OCI-LY3 (cell line): ENCODE results near the gene ABL1.

Source experiments
- H2AFZ ChIP-seq: fragments of 200-600, 300-600 bp; shearing (Covaris generic); 2 replicates; pipeline ENCODE4 v1.6.0; 2014; ENCODE audit warnings: antibody characterized with exemption, low read depth, low read length
- H3K27ac ChIP-seq: fragments of 200-600, 300-600 bp; sonication (generic); 2 replicates; pipeline ENCODE4 v1.5.1; 2014; ENCODE audit warnings: mild to moderate bottlenecking, low read length, moderate library complexity, mixed read lengths
- H3K27me3 ChIP-seq: fragments of 200-600, 300-600 bp; sonication (generic); 2 replicates; pipeline ENCODE4 v1.6.1; 2014; ENCODE audit warnings: low read depth, low read length, mixed read lengths
- H3K36me3 ChIP-seq: fragments of 200-600, 300-600 bp; sonication (generic); replicated peaks from 2 replicates; pipeline ENCODE3; 2014; ENCODE audit warnings: low read depth, low read length, mixed read lengths
- H3K4me1 ChIP-seq: fragments of 300-600, 200-600 bp; sonication (generic); 2 replicates; pipeline ENCODE4 v1.6.1; 2014; ENCODE audit warnings: low read length, mixed read lengths
- H3K4me2 ChIP-seq: fragments of 200-600, 300-600 bp; sonication (generic); 2 replicates; pipeline ENCODE4 v1.6.1; 2014; ENCODE audit warnings: low read length, mixed read lengths
- H3K4me3 ChIP-seq: fragments of 300-600, 200-600 bp; sonication (generic); 2 replicates; pipeline ENCODE4 v1.5.1; 2014; ENCODE audit warnings: antibody characterized with exemption, mild to moderate bottlenecking, low read length, moderate library complexity
- H3K79me2 ChIP-seq: fragments of 300-600, 200-600 bp; shearing (Covaris generic); 2 replicates; pipeline ENCODE4 v1.6.1; 2014; ENCODE audit warnings: mild to moderate bottlenecking, low read length, mixed read lengths
- H3K9ac ChIP-seq: fragments of 300-600, 200-600 bp; shearing (Covaris generic); 2 replicates; pipeline ENCODE4 v1.6.0; 2014; ENCODE audit warnings: mild to moderate bottlenecking, low read length, moderate library complexity
- H3K9me3 ChIP-seq: fragments of 200-600, 300-600 bp; shearing (Covaris generic); 2 replicates; pipeline ENCODE4 v1.6.1; 2014; ENCODE audit warnings: low read length, mixed read lengths; ENCODE audit not compliant: insufficient read depth
- H4K20me1 ChIP-seq: fragments of 200-600, 300-600 bp; sonication (generic); 2 replicates; pipeline ENCODE4 v1.6.1; 2016; ENCODE audit warnings: low read length, mixed read lengths; ENCODE audit not compliant: insufficient read depth
- EZH2phosphoT487 ChIP-seq: fragments of 200-600 bp; shearing (Covaris generic); IDR thresholded peaks from 2 replicates; pipeline ENCODE4 v1.6.1; 2018; ENCODE audit warnings: antibody characterized with exemption, mixed run types, low read depth
- TF ChIP-seq, protein P1 (sequence below): fragments of 200-600, 300-600 bp; sonication (generic); IDR thresholded peaks from 2 replicates; pipeline ENCODE4 v1.5.1; 2014; ENCODE audit warnings: antibody characterized with exemption, low read length, low read depth

Gene ABL1

DNA sequence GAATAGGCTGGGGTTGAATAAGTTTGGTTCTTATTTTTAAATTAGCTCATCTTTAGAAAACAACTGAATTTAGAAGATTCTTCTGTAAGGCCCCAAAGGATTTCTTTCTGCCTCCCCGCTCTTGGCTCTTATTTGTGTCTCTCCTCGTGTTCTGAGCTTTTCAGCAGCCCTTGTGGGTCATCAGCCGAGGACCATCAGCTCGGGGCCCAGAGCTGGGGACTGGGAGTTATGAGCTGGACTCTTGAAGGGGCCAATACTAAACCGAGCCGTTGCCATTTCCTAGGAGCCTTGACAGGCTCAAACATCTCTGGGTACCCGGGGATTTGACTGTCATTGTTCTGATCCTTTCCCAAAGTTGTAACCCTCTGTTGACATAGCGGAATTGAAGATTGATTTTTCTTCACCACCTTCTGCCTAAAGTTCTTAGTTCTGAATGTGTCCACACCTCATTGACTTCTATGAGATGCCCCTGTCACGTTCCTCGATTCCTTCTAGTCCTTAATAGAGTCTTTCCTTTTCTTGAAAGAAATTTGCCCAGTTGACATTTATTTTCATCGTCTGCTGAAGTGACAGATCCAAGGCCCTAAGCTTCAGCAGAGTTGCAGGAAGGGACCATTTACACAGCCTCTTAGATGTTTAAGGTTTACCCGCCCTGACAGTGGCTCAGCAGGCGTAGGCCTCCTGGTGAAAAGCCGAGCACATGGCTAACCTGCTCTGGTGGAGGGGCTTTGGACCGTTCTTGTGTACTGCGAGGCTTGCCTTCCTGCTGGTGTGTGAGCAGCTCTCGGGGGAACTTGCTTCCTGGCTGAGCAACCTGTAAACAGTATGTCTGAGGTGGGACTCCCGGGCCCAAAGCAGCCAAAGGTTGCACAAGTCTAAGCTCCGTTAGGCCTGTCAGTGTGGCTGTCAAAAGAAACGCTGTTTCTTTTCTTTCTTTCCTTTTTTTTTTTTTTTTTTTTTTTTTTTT lies 24.0 kb downstream of the ABL1 start:
- H3K27ac ChIP-seq, result no peak overlapping the region
- peaks cover 64% of the 10 kb centered on the region for H3K36me3 ChIP-seq

DNA sequence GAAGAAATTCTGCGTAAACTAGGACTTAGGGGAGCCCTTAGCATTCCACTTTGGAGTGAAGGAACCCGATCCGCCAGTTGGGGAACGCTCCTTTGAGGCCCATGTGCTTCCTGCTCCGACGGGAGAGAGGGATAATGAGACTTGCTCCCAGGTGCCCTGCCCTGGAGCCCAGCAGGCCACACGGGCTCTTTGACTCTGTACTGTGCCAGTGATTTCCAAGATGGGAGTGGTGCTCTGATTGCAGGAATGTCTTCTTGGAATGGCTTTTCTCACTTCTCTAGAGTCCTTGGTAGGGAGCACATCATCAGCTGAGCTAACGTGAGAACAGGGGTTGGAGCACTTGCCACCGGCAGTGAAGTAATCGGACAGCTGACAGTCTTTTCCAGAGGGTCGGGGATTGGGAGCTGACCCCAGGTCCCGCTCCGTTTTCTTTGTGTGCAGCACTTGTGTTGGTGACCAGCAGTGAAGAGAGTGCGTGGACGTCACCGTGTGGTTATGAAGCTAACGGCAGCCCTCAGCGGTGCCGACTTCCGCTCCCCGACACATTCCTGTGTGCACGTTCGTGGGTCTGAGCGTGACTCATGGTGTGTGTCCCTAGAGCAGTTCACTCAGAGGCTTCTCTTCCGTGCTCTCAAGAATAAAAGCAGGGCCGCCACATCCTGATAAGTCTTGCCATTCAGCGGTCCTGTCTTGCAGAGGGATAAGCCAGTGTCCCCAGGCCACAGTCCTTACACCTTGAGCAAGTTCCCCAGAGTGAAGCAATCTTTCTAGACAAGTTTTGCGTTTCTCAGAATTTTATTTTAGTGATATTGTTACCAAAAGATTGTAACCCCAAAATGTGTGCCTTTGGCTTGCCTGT lies 25.6 kb downstream of the ABL1 start:
- H3K9me3 ChIP-seq, result no peaks in the 10 kb centered on the region
- H3K27me3 ChIP-seq, result no peaks in the 10 kb centered on the region
- H3K4me1 ChIP-seq, result peaks cover 25% of the 10 kb centered on the region
- H3K4me3 ChIP-seq, result no peak overlapping the region
- TF ChIP-seq EZH2phosphoT487, result no peak
- TF ChIP-seq, protein P1, sequence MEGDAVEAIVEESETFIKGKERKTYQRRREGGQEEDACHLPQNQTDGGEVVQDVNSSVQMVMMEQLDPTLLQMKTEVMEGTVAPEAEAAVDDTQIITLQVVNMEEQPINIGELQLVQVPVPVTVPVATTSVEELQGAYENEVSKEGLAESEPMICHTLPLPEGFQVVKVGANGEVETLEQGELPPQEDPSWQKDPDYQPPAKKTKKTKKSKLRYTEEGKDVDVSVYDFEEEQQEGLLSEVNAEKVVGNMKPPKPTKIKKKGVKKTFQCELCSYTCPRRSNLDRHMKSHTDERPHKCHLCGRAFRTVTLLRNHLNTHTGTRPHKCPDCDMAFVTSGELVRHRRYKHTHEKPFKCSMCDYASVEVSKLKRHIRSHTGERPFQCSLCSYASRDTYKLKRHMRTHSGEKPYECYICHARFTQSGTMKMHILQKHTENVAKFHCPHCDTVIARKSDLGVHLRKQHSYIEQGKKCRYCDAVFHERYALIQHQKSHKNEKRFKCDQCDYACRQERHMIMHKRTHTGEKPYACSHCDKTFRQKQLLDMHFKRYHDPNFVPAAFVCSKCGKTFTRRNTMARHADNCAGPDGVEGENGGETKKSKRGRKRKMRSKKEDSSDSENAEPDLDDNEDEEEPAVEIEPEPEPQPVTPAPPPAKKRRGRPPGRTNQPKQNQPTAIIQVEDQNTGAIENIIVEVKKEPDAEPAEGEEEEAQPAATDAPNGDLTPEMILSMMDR, result no peak
- no peak overlapping the region for H3K9ac ChIP-seq
- peaks cover 58% of the 10 kb centered on the region for H3K36me3 ChIP-seq
- no peak overlapping the region for H2AFZ ChIP-seq
- H3K79me2 ChIP-seq, result peaks cover 17% of the 10 kb centered on the region
- H3K27ac ChIP-seq, result no peak overlapping the region
- peaks cover 21% of the 10 kb centered on the region for H4K20me1 ChIP-seq
- no peak overlapping the region for H3K4me2 ChIP-seq

More for the DNA sequence above, 24.0 kb downstream of the ABL1 start:
- H3K79me2 ChIP-seq, result peaks cover 12% of the 10 kb centered on the region
- H3K9me3 ChIP-seq, result no peaks in the 10 kb centered on the region
- no peak overlapping the region for H2AFZ ChIP-seq
- TF ChIP-seq, protein P1, result no peak
- TF ChIP-seq EZH2phosphoT487, result no peak
- H4K20me1 ChIP-seq, result peaks cover 13% of the 10 kb centered on the region
- no peak overlapping the region for H3K4me3 ChIP-seq
- H3K9ac ChIP-seq, result no peak overlapping the region
- peaks cover 17% of the 10 kb centered on the region for H3K4me1 ChIP-seq
- H3K27me3 ChIP-seq, result no peaks in the 10 kb centered on the region
- H3K4me2 ChIP-seq, result no peak overlapping the region

GRCh38 chr9:130861372-130862180 lies 26.5 kb downstream of the ABL1 start:
- no peak for TF ChIP-seq EZH2phosphoT487
- TF ChIP-seq, protein P1, result no peak
- Histone ChIP-seq H3K9me3 (no peaks in the 10 kb centered on the region), H3K27me3 (no peaks in the 10 kb centered on the region), H3K36me3 (peaks cover 57% of the 10 kb centered on the region), H3K4me3 (no peak overlapping the region), H3K27ac (no peak overlapping the region), H3K4me2 (no peak overlapping the region), H4K20me1 (peaks cover 28% of the 10 kb centered on the region), H3K79me2 (peaks cover 17% of the 10 kb centered on the region), H2AFZ (no peak overlapping the region), H3K4me1 (peaks cover 25% of the 10 kb centered on the region), H3K9ac (no peak overlapping the region)
